ENCODE results near the gene CEMIP. TPM values are rescaled to one million over a fixed set of nuclear protein-coding genes. Genes with fewer than 3 reads are reported as not detected.

CEMIP gene
- total and polyA plus RNA-seq, 12 donors, result 0.08 to 2.2 (median 0.35) TPM

- Histone ChIP-seq H3K4me3 (no peak overlapping the region), H3K27ac (peak overlapping the region in 2 of 5 donors; percentile 35 to 89), H3K9me3 (replicated peaks in 1 of 3) (no peaks in the 10 kb centered on the region), H3K36me3 (replicated peaks in 1 of 2) (no peaks in the 10 kb centered on the region), H3K4me1 (replicated peaks in 1 of 2) (peaks cover 21 to 29% of the 10 kb centered on the region in 2 donors), H3K27me3 (no peaks in the 10 kb centered on the region)
- intact Hi-C loops (cut with DNase I), result loop anchor here (10.0 kb wide), 2 partner anchors 114 to 324 kb away; no protein-coding TSS in a partner anchor
- 73 to 92% (median 87%) methylated on average over 1 of the region's 1 CpG for WGBS, 4 donors
- no peak for TF ChIP-seq CTCF (IDR thresholded peaks at IDR 0.05)
- TF ChIP-seq POLR2A (IDR thresholded peaks at IDR 0.05), result no peak
- no peak for DNase-seq
These were observed 211.8 kb downstream of the CEMIP start for GRCh38 chr15:80990955-80991354.

GRCh38 chr15:80991421-80991820 lies 212.3 kb downstream of the CEMIP start:
- Histone ChIP-seq H3K4me3 (no peak overlapping the region), H3K9me3 (replicated peaks in 1 of 3) (no peaks in the 10 kb centered on the region), H3K4me1 (replicated peaks in 1 of 2) (peaks cover 21 to 24% of the 10 kb centered on the region in 2 donors), H3K27me3 (no peaks in the 10 kb centered on the region), H3K36me3 (replicated peaks in 1 of 2) (no peaks in the 10 kb centered on the region), H3K27ac (peak overlapping the region in 2 of 5 donors; percentile 35 to 89)
- WGBS, 4 donors, result 64 to 71% (median 66%) methylated on average over 5 of the region's 5 CpGs
- DNase-seq, result peak in 4 of 7 donors; percentile 36 to 48 (median 41)
- TF ChIP-seq POLR2A (IDR thresholded peaks at IDR 0.05), result no peak
- TF ChIP-seq CTCF (IDR thresholded peaks at IDR 0.05), result no peak
- intact Hi-C loops (cut with DNase I), result loop anchor here (10.0 kb wide), 2 partner anchors 113 to 323 kb away; no protein-coding TSS in a partner anchor

- intact Hi-C loops (cut with DNase I), result loop anchor here (10.0 kb wide), 2 partner anchors 113 to 323 kb away; no protein-coding TSS in a partner anchor
These were observed 212.8 kb downstream of the CEMIP start for GRCh38 chr15:80992006-80992405.

GRCh38 chr15:80992441-80992840 lies 213.3 kb downstream of the CEMIP start:
- Histone ChIP-seq H3K9me3 (replicated peaks in 1 of 3) (no peaks in the 10 kb centered on the region), H3K36me3 (replicated peaks in 1 of 2) (no peaks in the 10 kb centered on the region), H3K4me3 (no peak overlapping the region), H3K27ac (no peak overlapping the region), H3K27me3 (no peaks in the 10 kb centered on the region), H3K4me1 (replicated peaks in 1 of 2) (peaks cover 14 to 21% of the 10 kb centered on the region in 2 donors)
- DNase-seq, result no peak
- TF ChIP-seq CTCF (IDR thresholded peaks at IDR 0.05) (no peak), POLR2A (IDR thresholded peaks at IDR 0.05) (no peak)
- intact Hi-C loops (cut with DNase I), result loop anchor here (10.0 kb wide), 2 partner anchors 112 to 322 kb away; no protein-coding TSS in a partner anchor
- WGBS, 4 donors, result 88 to 100% (median 100%) methylated on average over 1 of the region's 1 CpG

More at GRCh38 chr15:80992006-80992405, 212.8 kb downstream of the CEMIP start:
- no peak overlapping the region for H3K4me3 ChIP-seq
- no peaks in the 10 kb centered on the region for H3K27me3 ChIP-seq
- no peaks in the 10 kb centered on the region for H3K36me3 ChIP-seq (replicated peaks in 1 of 2)
- no peaks in the 10 kb centered on the region for H3K9me3 ChIP-seq (replicated peaks in 1 of 3)
- TF ChIP-seq CTCF (IDR thresholded peaks at IDR 0.05), result no peak
- no peak for TF ChIP-seq POLR2A (IDR thresholded peaks at IDR 0.05)
- H3K27ac ChIP-seq, result peak overlapping the region in 1 of 5 donors; percentile 3
- H3K4me1 ChIP-seq (replicated peaks in 1 of 2), result peaks cover 18 to 21% of the 10 kb centered on the region in 2 donors
- DNase-seq, result no peak
- WGBS, 4 donors, result 82 to 92% (median 83%) methylated on average over 4 of the region's 4 CpGs

Measured in adrenal gland (tissue), 12 donors.